Measurements from ENCODE around the gene PLD5.

DNA sequence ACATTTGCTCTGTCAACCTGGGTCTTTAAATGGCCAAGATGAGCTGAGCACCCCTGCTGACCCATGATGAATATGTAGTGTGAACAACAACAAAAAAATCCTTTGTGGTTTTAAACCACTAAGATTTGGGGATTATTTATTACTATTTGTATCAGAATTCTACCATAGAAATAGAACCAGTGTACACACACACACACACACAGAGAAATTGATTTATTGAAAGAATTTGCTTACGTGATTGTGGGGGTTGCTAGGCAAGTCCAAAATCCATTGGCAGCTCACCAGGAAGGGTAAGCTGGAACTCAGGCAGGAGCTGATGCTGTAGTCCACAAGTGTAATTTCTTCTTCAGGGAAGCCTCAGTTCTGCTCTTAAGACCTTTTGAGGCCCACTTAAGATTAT is 443.1 kb downstream of the PLD5 start:
- TF ChIP-seq CTCF (IDR thresholded peaks at IDR 0.05) (no peak), POLR2A (IDR thresholded peaks at IDR 0.05) (no peak), EP300 (IDR thresholded peaks at IDR 0.05) (no peak)

Measured in ovary (tissue), 3 donors.